K562 (cell line): Measurements from ENCODE around the gene CCDC195. TPM values are rescaled to one million over a fixed set of nuclear protein-coding genes. Genes with fewer than 3 reads are reported as not detected.

Experiments used
- ATAC-seq: fragments of 200-7000 bp; cut with Tn5 transposase; 3 replicates; pipeline ENCODE4 v1.9.1; 2020; ENCODE audit warnings: moderate library complexity
- BruUV-seq: library from RNA; stranded (reverse); fragments of 400-500 nt; replicated peaks from 2 replicates; lab custom pipeline; 2021; lab: Mats Ljungman, UMichigan
- CTCF ChIA-PET: fragments of 300-600 bp; formaldehyde crosslinking; extraction: SDS; loops from one replicate; lab custom pipeline; 2021; ENCODE audit warnings: low intra/inter-chr PET ratio; lab: Yijun Ruan, JAX
- POLR2A ChIA-PET: fragments of 300-600, 350-650 bp; sonication (Branson Sonifier 250); formaldehyde crosslinking; extraction: SDS; loops from one replicate; lab custom pipeline; 2021; ENCODE audit warnings: antibody characterized with exemption, inconsistent platforms; lab: Yijun Ruan, JAX
- DNase-seq, 4 experiments: peaks; one replicate each; pipeline versions ENCODE4 v3.0.0 to v3.0.0-alpha.2; 2011 to 2018; ENCODE audit warnings: low spot score in 3 of 4, mixed read lengths in 3 of 4; ENCODE audit errors: extremely low read depth in 1 of 4
- FAIRE-seq: peaks from 2 replicates; lab custom pipeline; 2011; peaks lifted over from hg19 to GRCh38; lab: Jason Lieb, UNC
- H2AFZ ChIP-seq: 2 replicates; pipeline ENCODE4 v1.6.0; 2011; ENCODE audit warnings: low read depth, low read length, control low read depth, inconsistent platforms
- H3K27ac ChIP-seq: fragments of 200-600 bp; 3 replicates; pipeline ENCODE4 v1.8.0; 2011; ENCODE audit warnings: low read depth, mild to moderate bottlenecking, control low read depth, inconsistent platforms, low read length, moderate library complexity, mixed read lengths; ENCODE audit errors: extremely low read depth
- H3K27me3 ChIP-seq, 2 experiments: fragments of 300-600 bp in 1 of 2; 2 replicates in 1 of 2; 3 replicates in 1 of 2; pipeline versions ENCODE4 v1.6.0 to v1.8.0; 2011; ENCODE audit warnings: inconsistent platforms in 2 of 2, low read length in 2 of 2, mild to moderate bottlenecking in 1 of 2, mixed read lengths in 1 of 2, moderate library complexity in 1 of 2; ENCODE audit not compliant: control insufficient read depth in 2 of 2, insufficient read depth in 2 of 2
- H3K36me3 ChIP-seq: fragments of 300-600 bp; 3 replicates; pipeline ENCODE4 v1.8.0; 2011; ENCODE audit warnings: mild to moderate bottlenecking, low read length, inconsistent platforms; ENCODE audit not compliant: control insufficient read depth, insufficient read depth
- H3K4me1 ChIP-seq, 2 experiments: fragments of 200-600 bp in 1 of 2; replicated peaks in 1 of 2; 2 replicates in 1 of 2; 3 replicates in 1 of 2; pipeline versions ENCODE4 v1.5.1 to v1.8.0; 2011; ENCODE audit warnings: inconsistent platforms in 2 of 2, low read length in 2 of 2, mild to moderate bottlenecking in 1 of 2, mixed read lengths in 1 of 2, moderate library complexity in 1 of 2; ENCODE audit not compliant: control insufficient read depth in 2 of 2, insufficient read depth in 2 of 2
- H3K4me2 ChIP-seq: 2 replicates; pipeline ENCODE4 v1.6.1; 2011; ENCODE audit warnings: low read length, control low read depth, inconsistent platforms, mixed read lengths; ENCODE audit not compliant: insufficient read depth
- H3K4me3 ChIP-seq: fragments of 200-600 bp; sonication (generic), shearing (Covaris generic); 2 replicates; pipeline ENCODE4 v1.5.1; 2016; ENCODE audit warnings: control low read depth, inconsistent platforms
- H3K79me2 ChIP-seq: fragments of 200-600 bp; 3 replicates; pipeline ENCODE4 v1.8.0; 2011; ENCODE audit warnings: low read length, inconsistent platforms; ENCODE audit not compliant: control insufficient read depth, insufficient read depth
- H3K9ac ChIP-seq, 2 experiments: 2 replicates each; pipeline versions ENCODE4 v1.6.0 to v1.6.1; 2011; ENCODE audit warnings: low read depth in 2 of 2, low read length in 2 of 2, control low read depth in 1 of 2, inconsistent platforms in 1 of 2, mild to moderate bottlenecking in 1 of 2, mixed read lengths in 1 of 2; ENCODE audit not compliant: insufficient read depth in 1 of 2
- H3K9me1 ChIP-seq: one replicate; pipeline ENCODE4 v1.6.0; 2011; ENCODE audit warnings: inconsistent platforms, mild to moderate bottlenecking, low read length, moderate library complexity; ENCODE audit not compliant: control insufficient read depth, insufficient read depth
- H3K9me3 ChIP-seq: replicated peaks from 2 replicates; pipeline ENCODE4 v1.5.1; 2011; ENCODE audit warnings: low read depth, low read length, inconsistent platforms; ENCODE audit not compliant: control insufficient read depth, insufficient read depth
- H4K20me1 ChIP-seq: replicated peaks from 2 replicates; pipeline ENCODE4 v1.6.1; 2011; ENCODE audit warnings: low read length, inconsistent platforms, mixed read lengths; ENCODE audit not compliant: control insufficient read depth, insufficient read depth
- CREB1 ChIP-seq, 2 experiments: sonication (generic) in 1 of 2; formaldehyde crosslinking in 1 of 2; IDR thresholded peaks; 2 replicates each; pipeline versions ENCODE4 v1.6.1 to v1.8.0; 2012 to 2022; ENCODE audit warnings: inconsistent platforms in 1 of 2, mild to moderate bottlenecking in 1 of 2, missing genetic modification reagents in 1 of 2, moderate library complexity in 1 of 2
- HES1 ChIP-seq: fragments of 450-650 bp; IDR thresholded peaks from 2 replicates; pipeline ENCODE4 v1.6.1; 2016; ENCODE audit warnings: low read depth, mild to moderate bottlenecking, moderate library complexity
- HMBOX1 ChIP-seq: sonication (generic); IDR thresholded peaks from 2 replicates; pipeline ENCODE4 v1.6.1; 2016
- HNRNPH1 ChIP-seq: fragments of 200-400 bp; formaldehyde crosslinking; optimal IDR thresholded peaks from 2 replicates; pipeline ENCODE3; 2017; ENCODE audit warnings: low read depth, mild to moderate bottlenecking, low read length, moderate library complexity
- JUN ChIP-seq, 2 experiments: sonication (generic) in 1 of 2; formaldehyde crosslinking in 1 of 2; IDR thresholded peaks; 2 replicates each; pipeline versions ENCODE4 v1.6.1 to v1.8.0; 2012 to 2022; ENCODE audit warnings: borderline replicate concordance in 2 of 2, mild to moderate bottlenecking in 2 of 2, improper control_type of control experiment in 1 of 2, low read depth in 1 of 2, low read length in 1 of 2, missing genetic modification reagents in 1 of 2
- NFIC ChIP-seq: fragments of 450-650 bp; IDR thresholded peaks from 2 replicates; pipeline ENCODE4 v1.6.1; 2017; ENCODE audit warnings: mild to moderate bottlenecking, inconsistent platforms
- PHF8 ChIP-seq: fragments of 200-600 bp; sonication (generic); IDR thresholded peaks from 2 replicates; pipeline ENCODE4 v1.6.1; 2012; ENCODE audit warnings: mixed run types, mild to moderate bottlenecking, inconsistent platforms, low read length, moderate library complexity, borderline replicate concordance
- SIRT6 ChIP-seq: IDR thresholded peaks from one replicate; pipeline ENCODE4 v1.6.1; 2012; ENCODE audit warnings: low read depth, mild to moderate bottlenecking, control low read depth, inconsistent platforms, low read length, moderate library complexity
- SMARCA4 ChIP-seq: fragments of 450-650 bp; IDR thresholded peaks from 2 replicates; pipeline ENCODE4 v1.6.1; 2016
- TEAD4 ChIP-seq, 2 experiments: sonication (generic) in 1 of 2; formaldehyde crosslinking in 1 of 2; IDR thresholded peaks; 2 replicates each; pipeline versions ENCODE4 v1.6.1 to v1.8.0; 2012 to 2022; ENCODE audit warnings: borderline replicate concordance in 1 of 2, inconsistent platforms in 1 of 2, low read length in 1 of 2, mild to moderate bottlenecking in 1 of 2, missing genetic modification reagents in 1 of 2
- ZBTB49 ChIP-seq: sonication (generic); formaldehyde crosslinking; IDR thresholded peaks from 2 replicates; pipeline ENCODE4 v1.8.0; 2022; ENCODE audit warnings: missing genetic modification reagents, mild to moderate bottlenecking, borderline replicate concordance
- ZFP91 ChIP-seq: sonication (generic); formaldehyde crosslinking; IDR thresholded peaks from 2 replicates; pipeline ENCODE4 v1.8.0; 2022; ENCODE audit warnings: mild to moderate bottlenecking, missing genetic modification reagents
- WGBS: fragments of 100-300 bp; shearing (Covaris generic); methylation state at CpG from one replicate; pipeline ENCODE4 v1.1.6; 2016; ENCODE audit warnings: low coverage, mixed read lengths; ENCODE audit not compliant: insufficient coverage; ENCODE audit errors: missing lambda C conversion rate; 5-methylcytosine and 5-hydroxymethylcytosine counted together
- in situ Hi-C: fragments of 300-500 bp; cut with MboI; formaldehyde crosslinking; loops from 4 replicates; pipeline ENCODE4 v1.15.0; 2018; ENCODE audit warnings: inconsistent platforms, mixed read lengths
- intact Hi-C: fragments of 100-400 bp; cut with micrococcal nuclease; formaldehyde crosslinking; loops from 2 replicates; pipeline ENCODE4 v1.14.2; 2022
- polyA plus RNA-seq, 8 experiments: library from polyadenylated mRNA; depleted of rRNA in 4 of 8; stranded (reverse) in 5 of 8; unstranded in 3 of 8; fragments of >200 nt; fragmentation: Nextera tagmentation in 2 of 8; fragmentation: Illumina TruSeq in 1 of 8; extraction: Ambion mirVana in 2 of 8; extraction: Trizol in 1 of 8; gene quantifications; 2 replicates each; pipeline versions ENCODE4 v1.2.1 to v1.2.3, GENCODE V29; 2011 to 2014; ENCODE audit warnings: inconsistent platforms in 1 of 8, missing spikeins in 1 of 8
- total RNA-seq, 7 experiments: library from RNA; depleted of rRNA in 6 of 7; stranded (reverse); fragments of >200 nt in 6 of 7; fragmentation: Illumina TruSeq in 2 of 7; extraction: Trizol in 2 of 7; gene quantifications; 2 replicates each; pipeline versions ENCODE4 v1.2.1 to v1.2.3, GENCODE V29; 2011 to 2021; ENCODE audit warnings: low replicate concordance in 1 of 7

The CCDC195 gene
- total and polyA plus RNA-seq, 9 of the 15 experiments (the other 6 are each of a cell fraction or from before 2014, with no cell fraction given): not detected

- TF ChIP-seq PHF8: no peak
- TF ChIP-seq SIRT6: no peak
Measured at GRCh38 chr2:224658780-224659405, 57.3 kb downstream of the CCDC195 start (continued).

GRCh38 chr2:224657349-224657748, 58.8 kb downstream of the CCDC195 start:
- WGBS: 3% methylated on average over 4 of the region's 5 CpGs
- ATAC-seq (no peak), DNase-seq (no peak), FAIRE-seq (no peak)
- Histone ChIP-seq H3K79me2 (no peaks in the 10 kb centered on the region), H3K36me3 (no peaks in the 10 kb centered on the region), H2AFZ (no peak overlapping the region), H3K4me3 (no peak overlapping the region), H4K20me1 (no peaks in the 10 kb centered on the region), H3K9ac (no peak overlapping the region), H3K4me1 (no peaks in the 10 kb centered on the region; a peak in 1 of 5 replicates), H3K9me3 (no peaks in the 10 kb centered on the region), H3K9me1 (no peaks in the 10 kb centered on the region), H3K27me3 (0 out of 5 replicates have a peak, but pooled peaks cover 0 to 6% of the 10 kb centered on the region in 2 experiments), H3K27ac (no peak overlapping the region), H3K4me2 (no peak overlapping the region)
- no TSS peak for BruUV-seq
- TF ChIP-seq SMARCA4 (no peak), JUN (IDR thresholded peaks at IDR 0.05; ENCODE audit: borderline replicate concordance, low read depth, low read length) (no peak), JUN (CRISPR knock-in tag; IDR thresholded peaks at IDR 0.05; ENCODE audit: borderline replicate concordance) (no peak), NFIC (no peak), ZFP91 (no peak), HNRNPH1 (no peak), ZBTB49 (CRISPR knock-in tag) (no peak), HES1 (no peak), TEAD4 (IDR thresholded peaks at IDR 0.05; ENCODE audit: low read length) (no peak), TEAD4 (CRISPR knock-in tag; IDR thresholded peaks at IDR 0.05; ENCODE audit: borderline replicate concordance) (no peak), HMBOX1 (no peak), CREB1 (IDR thresholded peaks at IDR 0.05) (no peak), CREB1 (CRISPR knock-in tag; IDR thresholded peaks at IDR 0.05) (no peak)
- in situ Hi-C loops: no loop called here
- intact Hi-C loops: no loop called here
- POLR2A ChIA-PET: no interaction called here
- CTCF ChIA-PET: no interaction called here
